CD4-positive, alpha-beta T cell treated with Interleukin-4 for 4 hours (primary cell): ENCODE measurements around the gene HMCES.

Source experiments
- DNase-seq: peaks from one replicate; pipeline ENCODE4 v3.0.0-alpha.2; 2020

The HMCES gene

DNA sequence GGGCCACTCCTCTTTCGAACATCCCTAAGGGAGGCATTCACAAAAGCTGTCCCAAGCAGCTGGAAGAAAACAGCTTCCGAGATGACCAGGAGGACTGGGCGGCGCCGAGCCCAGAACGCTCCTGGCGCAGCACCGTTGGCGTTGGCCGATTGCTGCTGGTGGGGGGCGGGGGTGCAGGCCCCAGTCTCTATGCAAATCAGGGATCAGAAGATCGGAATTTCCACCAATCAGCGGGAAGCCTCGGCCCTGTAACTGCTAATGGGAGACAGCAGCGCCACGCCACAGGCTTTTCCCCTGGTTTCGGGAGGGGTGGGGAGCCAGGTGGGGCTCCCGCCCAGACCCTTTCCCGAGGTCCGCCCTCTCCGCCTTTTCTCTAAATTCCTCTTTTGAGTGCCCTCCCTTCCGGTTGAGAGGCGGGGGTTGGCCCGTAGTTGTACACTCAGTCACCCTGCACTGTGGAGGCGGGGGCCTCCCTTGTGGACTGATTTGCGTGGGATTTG lies 27.0 kb downstream of the HMCES start:
- no peak for DNase-seq

GRCh38 chr3:129308636-129309035 lies 30.0 kb downstream of the HMCES start:
- DNase-seq = no peak

- no peak for DNase-seq
Observed at GRCh38 chr3:129310111-129311011, 31.7 kb downstream of the HMCES start.

GRCh38 chr3:129311054-129311902 lies 32.6 kb downstream of the HMCES start:
- no peak for DNase-seq

DNA sequence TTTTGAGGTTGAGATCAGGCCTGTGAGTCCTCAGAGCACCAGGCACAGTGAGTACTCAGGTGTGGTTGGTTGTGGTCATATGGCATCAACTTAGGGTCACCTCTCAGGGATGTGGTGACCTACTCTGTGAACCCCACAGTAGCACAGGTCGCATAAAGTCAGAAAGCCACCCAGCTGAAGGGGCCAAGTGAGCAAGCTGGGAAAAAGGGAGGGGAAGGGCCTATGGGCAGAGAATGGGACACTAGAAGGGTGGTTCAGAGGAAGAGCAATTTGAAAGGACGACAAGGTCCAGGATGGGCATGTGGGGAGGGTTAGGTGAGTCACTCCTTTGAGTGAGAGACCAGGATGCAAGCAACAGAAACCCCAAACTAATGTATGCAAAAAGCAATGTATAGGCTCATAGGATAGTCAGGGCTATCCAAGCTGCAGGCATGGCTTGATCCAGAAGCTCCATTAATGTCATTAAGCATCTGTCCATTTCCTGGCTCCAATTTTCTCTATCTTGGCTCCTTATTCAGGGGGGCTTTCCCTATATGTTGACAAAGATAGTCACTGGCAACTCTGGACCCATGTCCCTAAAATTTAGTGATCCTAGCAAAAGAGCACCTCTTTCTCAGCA lies 33.5 kb downstream of the HMCES start:
- DNase-seq = no peak

GRCh38 chr3:129312671-129313414 lies 34.2 kb downstream of the HMCES start:
- no peak for DNase-seq

DNA sequence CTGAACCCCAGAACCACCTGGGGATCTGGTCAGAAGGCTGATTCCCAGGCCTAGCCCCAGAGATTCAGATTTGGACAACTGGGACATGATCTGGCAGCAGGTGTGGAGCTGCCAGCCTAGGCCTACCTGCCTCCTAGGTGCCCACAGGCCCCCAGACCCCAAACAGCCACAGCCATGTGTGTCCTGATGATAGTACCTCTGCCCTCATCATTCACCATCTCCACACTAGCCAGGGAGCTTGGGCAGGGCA lies 34.7 kb downstream of the HMCES start:
- DNase-seq = no peak

GRCh38 chr3:129313665-129314385 lies 35.2 kb downstream of the HMCES start:
- no peak for DNase-seq

DNA sequence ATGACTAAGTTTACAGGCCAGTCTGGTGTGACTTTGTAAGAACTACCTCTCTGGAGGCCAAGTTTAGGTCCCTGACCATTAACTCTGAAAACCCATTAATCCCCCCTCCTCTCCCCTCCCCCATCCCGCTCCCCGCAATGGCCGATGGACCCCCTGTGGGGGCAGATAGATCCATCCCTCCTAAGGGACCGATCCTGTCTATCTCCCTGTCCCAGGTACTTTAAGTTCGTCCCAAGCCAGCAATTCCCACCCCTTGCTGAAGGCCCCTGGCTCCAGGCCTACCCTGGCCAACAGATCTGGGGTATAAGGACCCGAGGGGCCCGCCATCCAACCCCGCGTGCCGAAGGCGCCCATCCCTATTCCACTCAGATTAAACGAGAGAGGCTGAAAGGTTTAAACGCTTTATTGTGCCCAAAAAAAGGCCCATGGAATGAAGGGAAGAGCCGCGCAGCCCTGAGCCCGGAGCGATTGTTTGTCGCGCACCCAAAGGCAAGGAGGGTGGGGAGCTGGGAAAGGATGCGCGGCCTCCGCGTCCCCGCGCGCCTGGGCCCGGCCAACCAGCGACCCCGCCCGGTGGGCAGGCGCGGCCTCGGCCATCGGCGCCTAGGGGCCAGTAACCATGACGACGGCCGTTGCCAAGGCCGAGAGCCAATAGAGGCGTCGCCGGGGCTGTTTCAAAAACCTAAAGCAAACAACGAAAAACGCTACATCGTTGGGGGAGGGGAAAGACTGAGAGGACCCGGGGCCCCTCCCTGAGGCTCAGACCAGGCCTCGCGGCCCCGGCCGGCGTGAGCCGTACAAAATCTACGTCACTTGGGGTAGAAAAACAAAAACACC lies 35.9 kb downstream of the HMCES start:
- DNase-seq = peak; percentile 71

DNA sequence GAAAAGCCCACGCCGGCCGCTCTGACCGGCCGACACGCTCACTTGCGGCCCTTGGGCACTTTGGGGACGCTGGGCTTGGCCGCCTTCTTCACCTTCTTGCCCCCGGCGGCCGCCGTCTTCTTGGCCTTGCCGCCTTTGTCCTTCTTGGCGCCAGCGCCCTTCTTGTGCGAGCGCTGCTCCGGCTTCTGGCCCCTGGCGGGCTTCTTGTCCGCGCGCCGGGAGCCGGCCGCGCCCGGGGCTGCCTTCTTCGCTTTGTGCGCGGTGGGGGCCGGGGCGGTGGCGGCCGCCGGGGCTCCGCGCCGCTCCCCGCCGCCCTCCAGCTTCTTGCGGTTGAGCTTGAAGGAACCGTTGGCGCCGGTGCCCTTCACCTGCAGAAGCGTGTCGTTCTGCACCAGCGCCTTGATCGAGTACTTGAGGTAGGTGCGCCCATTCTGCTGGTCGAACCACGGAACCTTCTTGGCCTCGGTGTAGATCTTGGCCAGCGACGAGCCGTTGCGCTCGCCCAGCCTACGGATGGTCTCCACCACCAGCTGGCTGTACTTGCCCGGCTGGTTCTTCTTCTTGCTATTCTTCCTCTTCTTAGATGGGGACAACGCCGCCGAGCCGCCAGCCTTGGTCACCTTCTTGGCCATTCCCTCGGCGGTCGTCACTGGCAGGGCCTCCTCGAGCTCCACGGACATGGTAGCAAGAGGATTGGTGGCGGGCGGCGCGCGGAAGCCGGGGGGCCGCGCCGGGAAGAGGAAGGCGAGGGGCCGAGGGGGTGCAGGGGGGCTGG lies 36.7 kb downstream of the HMCES start:
- no peak for DNase-seq

DNA sequence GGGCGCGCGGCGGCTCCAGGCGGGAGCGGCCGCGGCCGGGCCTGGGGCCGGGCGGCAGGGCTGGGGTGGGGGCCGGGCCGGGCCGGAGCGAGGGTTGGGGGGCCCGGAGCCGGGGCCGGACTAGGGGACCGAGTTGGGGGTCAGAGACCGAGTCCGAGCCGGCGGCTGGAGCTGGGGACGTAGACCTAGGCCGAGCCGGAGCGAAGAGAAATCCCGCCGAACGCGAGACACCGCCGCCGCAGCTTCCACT lies 37.3 kb downstream of the HMCES start:
- no peak for DNase-seq

- peak; percentile 91 for DNase-seq
Observed at GRCh38 chr3:129316248-129317013, 37.8 kb downstream of the HMCES start.

DNA sequence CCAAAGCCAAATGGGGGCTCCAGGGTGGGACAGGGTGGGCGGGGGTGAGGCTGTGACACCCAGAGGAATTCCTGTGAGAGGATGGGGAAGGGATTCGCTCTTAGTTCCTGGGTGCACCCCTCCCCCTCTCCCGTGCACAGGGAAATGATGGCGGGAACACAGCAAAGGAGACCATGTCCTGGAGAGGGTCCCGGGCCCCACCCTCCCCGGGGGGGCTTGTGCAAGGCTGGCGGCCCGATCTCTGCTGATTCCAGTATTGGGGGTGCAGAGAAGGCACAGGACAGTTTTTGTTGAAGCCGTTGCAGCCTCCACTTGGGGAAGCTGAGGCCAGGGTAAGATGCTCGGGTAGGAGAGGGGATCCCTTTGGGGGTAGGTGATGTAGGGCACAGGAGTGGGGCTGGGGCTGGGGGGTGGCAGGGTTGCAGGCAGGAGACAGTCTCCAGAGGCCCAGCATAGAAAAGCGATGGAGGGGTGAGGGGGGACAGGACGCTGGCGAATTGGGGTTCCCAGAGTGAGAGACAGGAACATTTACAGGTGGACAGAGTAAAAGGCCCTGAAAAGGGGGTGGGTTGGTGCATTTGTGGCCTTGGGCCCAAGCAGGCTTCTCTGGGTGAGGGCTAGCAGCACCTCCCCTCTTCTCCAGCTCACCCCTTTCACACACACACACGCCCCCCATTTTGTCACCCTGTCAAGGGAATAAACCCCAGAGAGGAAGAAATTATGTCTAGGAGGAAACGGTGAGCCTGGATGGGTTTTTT lies 38.5 kb downstream of the HMCES start:
- no peak for DNase-seq

DNA sequence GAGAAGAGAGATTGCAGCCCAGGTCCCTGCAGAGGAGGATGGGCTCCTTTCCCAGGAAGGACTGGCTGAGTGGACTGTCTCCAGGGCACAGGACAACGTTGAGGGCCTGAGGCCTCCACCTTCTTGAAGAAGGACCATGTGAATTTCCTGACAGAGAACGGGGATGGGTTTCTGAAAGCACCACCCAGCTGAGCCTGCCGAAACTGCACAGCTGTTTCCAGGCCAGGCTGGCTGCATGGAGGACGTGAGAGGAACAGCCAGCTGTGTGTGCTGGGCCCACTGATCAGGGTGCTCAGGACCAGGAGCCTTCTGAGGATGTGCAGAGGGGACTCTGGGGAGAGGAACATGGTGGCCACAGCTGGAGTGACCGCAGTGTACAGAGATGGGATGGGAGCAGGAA lies 39.2 kb downstream of the HMCES start:
- DNase-seq = no peak

DNA sequence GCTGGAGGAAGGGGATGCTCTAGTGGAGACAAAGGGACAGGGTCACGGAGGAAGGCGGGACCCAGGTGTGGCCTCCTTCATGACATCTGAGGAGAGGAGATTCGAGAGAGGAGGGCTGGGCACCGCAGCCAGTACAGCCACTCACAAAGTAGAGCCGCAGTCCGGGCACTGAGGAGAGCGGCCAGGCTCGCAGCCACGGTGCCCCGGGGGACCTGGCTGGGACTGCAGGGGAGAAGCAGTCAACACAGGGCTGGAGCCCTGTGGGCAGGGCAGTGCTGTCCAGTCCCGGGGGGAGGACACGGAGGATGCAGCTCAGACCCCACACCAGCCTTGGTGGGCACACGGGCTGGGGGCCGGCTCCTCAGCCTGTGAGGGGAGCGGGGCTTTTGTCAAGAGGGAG lies 40.3 kb downstream of the HMCES start:
- DNase-seq = no peak

- no peak for DNase-seq
Observed at GRCh38 chr3:129320261-129320660, 41.6 kb downstream of the HMCES start.

GRCh38 chr3:129320825-129321487 lies 42.3 kb downstream of the HMCES start:
- no peak for DNase-seq

DNA sequence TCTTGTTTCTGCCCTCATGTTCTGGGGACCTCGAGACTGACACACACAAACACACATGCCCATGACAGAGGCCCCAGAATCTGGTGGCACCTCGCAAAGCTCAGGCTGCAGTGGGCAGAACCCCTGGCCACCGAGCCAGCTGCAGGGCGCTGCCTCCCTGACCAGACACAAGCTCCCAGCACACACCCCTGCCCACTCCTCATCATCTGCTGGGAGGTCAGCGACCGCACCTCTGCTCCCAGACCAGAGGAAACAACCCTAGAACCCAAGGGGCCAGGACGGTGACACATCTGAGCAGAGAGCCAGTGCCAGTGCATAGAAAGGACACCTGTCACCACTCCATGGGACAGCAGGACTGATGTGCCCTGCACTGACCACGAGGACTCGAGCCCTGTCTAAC lies 43.2 kb downstream of the HMCES start:
- DNase-seq = no peak
